Thoracic aorta (tissue), 2 donors: ENCODE results near the gene FNDC3B. TPM values are rescaled to one million over a fixed set of nuclear protein-coding genes. Genes with fewer than 3 reads are reported as not detected.

ENCODE experiments used
- ATAC-seq: fragments of 150-250 bp; one replicate; pipeline ENCODE4 v1.8.0; 2017; ENCODE audit warnings: low read depth; ENCODE audit not compliant: insufficient number of reproducible peaks, low FRiP score
- DNase-seq: peaks from one replicate; pipeline ENCODE4 v3.0.0-alpha.2; 2020; ENCODE audit warnings: low spot score
- H3K27ac ChIP-seq, 2 donors: fragments of 200-600 bp; sonication (generic); 1 replicate in 1 of 2; 2 replicates in 1 of 2; pipeline ENCODE4 v1.5.1; 2016; ENCODE audit warnings: mild to moderate bottlenecking in 2 of 2, moderate library complexity in 2 of 2
- H3K27me3 ChIP-seq: fragments of 200-600 bp; sonication (generic); replicated peaks from 2 replicates; pipeline ENCODE4 v1.6.0; 2016; ENCODE audit warnings: mild to moderate bottlenecking; ENCODE audit not compliant: insufficient read depth
- H3K36me3 ChIP-seq: fragments of 200-600 bp; sonication (generic); one replicate; pipeline ENCODE4 v1.5.1; 2016
- H3K4me1 ChIP-seq, 2 donors: fragments of 200-600 bp; sonication (generic); 1 replicate in 1 of 2; 2 replicates in 1 of 2; pipeline versions ENCODE4 v1.5.1 to v1.6.0; 2016; ENCODE audit warnings: low read depth in 2 of 2, mild to moderate bottlenecking in 1 of 2; ENCODE audit not compliant: control insufficient read depth in 1 of 2
- H3K4me3 ChIP-seq: fragments of 200-600 bp; sonication (generic); 2 replicates; pipeline ENCODE4 v1.5.1; 2016; ENCODE audit warnings: mild to moderate bottlenecking
- H3K9me3 ChIP-seq: fragments of 200-600 bp; sonication (generic); 2 replicates; pipeline ENCODE4 v1.5.1; 2016
- CTCF ChIP-seq: fragments of 200-600 bp; sonication (generic); IDR thresholded peaks from one replicate; pipeline ENCODE4 v1.5.1; 2019; ENCODE audit warnings: antibody characterized with exemption
- total RNA-seq, 2 donors: library from RNA; depleted of rRNA; stranded (reverse); fragments of >200 nt; gene quantifications; one replicate each; pipeline versions ENCODE4 v1.1.0 to v1.2.3, GENCODE V29; 2016

The FNDC3B gene
- total RNA-seq, 2 donors from 2014 or later, result 113 to 163 TPM

DNA sequence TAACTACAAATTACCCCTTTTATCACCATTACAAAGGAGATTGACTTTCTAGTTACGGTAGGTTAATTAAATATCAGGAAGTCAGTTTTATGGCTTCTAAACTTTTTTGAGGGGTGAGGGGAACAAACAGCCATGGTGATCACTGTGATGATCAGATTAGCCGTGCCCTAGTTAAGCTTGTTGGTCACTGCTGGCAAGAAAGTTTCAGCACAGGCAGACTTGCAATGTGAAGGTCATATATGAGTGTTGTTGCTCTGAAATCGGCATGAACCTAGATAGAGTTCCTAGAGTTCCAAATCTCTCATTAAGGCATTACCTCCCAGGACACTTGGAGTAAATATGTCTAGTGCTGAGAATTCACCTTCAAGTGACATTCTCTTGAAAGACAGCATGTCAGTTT, 252.3 kb downstream of the FNDC3B start:
- H3K27me3 ChIP-seq, result no peaks in the 10 kb centered on the region
- no peak for TF ChIP-seq CTCF
- peaks cover 6 to 60% of the 10 kb centered on the region in 2 donors for H3K4me1 ChIP-seq
- no peak overlapping the region for H3K4me3 ChIP-seq
- H3K36me3 ChIP-seq, result peaks cover 6% of the 10 kb centered on the region
- H3K9me3 ChIP-seq, result no peaks in the 10 kb centered on the region
- DNase-seq (no peak), ATAC-seq (no peak)
- H3K27ac ChIP-seq, result peak overlapping the region in 1 of 2 donors; percentile 15

GRCh38 chr3:172292422-172292821, 253.0 kb downstream of the FNDC3B start:
- no peaks in the 10 kb centered on the region for H3K9me3 ChIP-seq
- no peak overlapping the region for H3K27ac ChIP-seq
- H3K4me3 ChIP-seq, result no peak overlapping the region
- DNase-seq (no peak), ATAC-seq (no peak)
- TF ChIP-seq CTCF, result no peak
- no peaks in the 10 kb centered on the region for H3K27me3 ChIP-seq
- H3K4me1 ChIP-seq, result peaks cover 6 to 54% of the 10 kb centered on the region in 2 donors
- H3K36me3 ChIP-seq, result peaks cover 9% of the 10 kb centered on the region

DNA sequence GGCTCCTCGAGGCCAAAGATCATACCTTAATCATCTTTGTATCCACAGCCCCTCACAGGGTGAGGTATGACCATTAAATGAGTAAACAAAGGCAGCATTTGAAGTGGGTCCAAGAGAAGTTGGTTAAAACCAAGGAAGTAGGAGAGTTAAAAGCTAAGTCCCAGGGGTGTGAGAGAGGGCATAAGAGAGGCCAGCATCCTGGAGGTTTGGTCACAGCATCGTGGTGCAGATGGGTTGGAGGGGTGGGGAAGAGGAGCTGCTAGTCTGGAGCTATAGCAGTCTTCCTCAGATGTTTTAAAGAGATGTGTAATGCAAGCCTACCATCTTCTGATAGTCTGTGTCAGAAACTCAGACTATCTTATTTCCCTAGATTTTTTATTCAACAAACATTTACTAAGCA, 253.7 kb downstream of the FNDC3B start:
- H3K4me3 ChIP-seq, result no peak overlapping the region
- H3K36me3 ChIP-seq, result peaks cover 9% of the 10 kb centered on the region
- TF ChIP-seq CTCF, result no peak
- ATAC-seq (no peak), DNase-seq (no peak)
- peaks cover 6 to 47% of the 10 kb centered on the region in 2 donors for H3K4me1 ChIP-seq
- H3K27ac ChIP-seq, result no peak overlapping the region
- H3K9me3 ChIP-seq, result no peaks in the 10 kb centered on the region
- no peaks in the 10 kb centered on the region for H3K27me3 ChIP-seq

DNA sequence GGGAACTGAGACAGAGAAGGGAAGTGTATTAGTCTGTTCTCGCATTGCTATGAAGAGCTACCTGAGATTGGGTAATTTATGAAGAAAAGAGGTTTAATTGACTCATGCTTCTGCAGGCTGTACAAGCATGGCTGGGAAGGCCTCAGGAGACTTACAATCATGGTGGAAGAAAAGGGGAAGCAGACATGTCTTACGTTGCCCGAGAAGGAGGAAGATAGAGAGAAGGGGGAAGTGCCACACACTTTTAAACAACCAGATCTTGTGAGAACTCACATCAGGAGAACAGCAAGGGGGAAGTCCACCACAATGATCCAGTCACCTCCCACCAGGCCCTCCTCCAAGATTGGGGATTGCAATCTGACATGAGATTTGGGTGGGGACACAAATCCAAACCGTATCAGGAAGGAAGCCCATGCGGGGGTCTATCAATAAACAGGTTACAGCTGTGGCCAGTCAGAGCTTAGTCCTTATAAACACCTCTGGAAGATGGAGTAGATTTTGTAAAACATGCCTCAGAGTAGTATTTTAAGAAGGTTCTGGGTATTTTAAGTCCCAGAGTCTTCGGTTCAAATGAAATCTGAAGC, 254.9 kb downstream of the FNDC3B start:
- no peak for TF ChIP-seq CTCF
- Histone ChIP-seq H3K9me3 (no peaks in the 10 kb centered on the region), H3K4me3 (no peak overlapping the region), H3K4me1 (peaks cover 2 to 35% of the 10 kb centered on the region in 2 donors), H3K36me3 (peaks cover 9% of the 10 kb centered on the region), H3K27ac (no peak overlapping the region), H3K27me3 (no peaks in the 10 kb centered on the region)
- no peak for ATAC-seq
- DNase-seq, result no peak

DNA sequence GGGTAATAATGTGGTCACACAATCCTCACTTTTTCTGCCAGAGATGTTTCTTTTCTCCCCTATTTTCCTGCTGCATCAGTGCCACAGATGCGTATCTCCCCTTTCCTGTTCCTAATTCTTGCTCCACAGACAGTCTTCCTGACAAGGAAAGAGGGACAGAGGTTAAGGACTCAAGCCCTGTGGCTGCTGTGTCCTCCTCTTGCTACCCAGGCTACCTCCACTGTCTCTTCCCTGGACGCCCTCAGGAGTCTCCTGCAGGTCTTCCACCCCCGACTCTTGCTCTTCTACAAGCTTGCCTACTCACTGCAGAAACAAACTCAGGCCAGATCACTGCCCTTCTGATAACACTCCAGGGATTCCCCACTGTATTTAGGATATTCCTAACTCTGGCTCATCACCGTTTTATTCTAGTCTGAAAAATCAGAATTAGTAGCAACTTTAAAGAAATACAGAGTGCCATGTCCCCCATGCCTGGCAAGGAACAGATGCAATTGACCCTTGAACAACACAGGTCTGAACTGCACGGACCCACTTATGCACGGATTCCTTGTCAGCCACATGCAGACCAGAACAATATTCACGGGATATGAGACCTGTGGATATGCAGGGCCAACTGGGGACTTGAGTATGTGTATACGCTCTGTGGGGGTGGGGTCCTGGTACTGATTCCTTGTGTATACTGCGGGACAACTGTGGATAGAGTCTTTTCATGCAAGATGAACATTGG, 257.0 kb downstream of the FNDC3B start:
- no peaks in the 10 kb centered on the region for H3K9me3 ChIP-seq
- H3K27me3 ChIP-seq, result no peaks in the 10 kb centered on the region
- no peak for TF ChIP-seq CTCF
- peaks cover 6% of the 10 kb centered on the region for H3K36me3 ChIP-seq
- no peak for ATAC-seq
- DNase-seq, result no peak
- H3K4me3 ChIP-seq, result no peak overlapping the region
- H3K4me1 ChIP-seq, result peaks cover 0 to 17% of the 10 kb centered on the region in 2 donors
- no peak overlapping the region for H3K27ac ChIP-seq
